Cerebellar nuclear complex (tissue), 1 donor: ENCODE results near the gene ELP4.

Experiments used
- DNase-seq, 2 experiments: peaks; one replicate each; lab custom pipeline; 2025; lab: John Stamatoyannopoulos, UW

The ELP4 gene

DNA sequence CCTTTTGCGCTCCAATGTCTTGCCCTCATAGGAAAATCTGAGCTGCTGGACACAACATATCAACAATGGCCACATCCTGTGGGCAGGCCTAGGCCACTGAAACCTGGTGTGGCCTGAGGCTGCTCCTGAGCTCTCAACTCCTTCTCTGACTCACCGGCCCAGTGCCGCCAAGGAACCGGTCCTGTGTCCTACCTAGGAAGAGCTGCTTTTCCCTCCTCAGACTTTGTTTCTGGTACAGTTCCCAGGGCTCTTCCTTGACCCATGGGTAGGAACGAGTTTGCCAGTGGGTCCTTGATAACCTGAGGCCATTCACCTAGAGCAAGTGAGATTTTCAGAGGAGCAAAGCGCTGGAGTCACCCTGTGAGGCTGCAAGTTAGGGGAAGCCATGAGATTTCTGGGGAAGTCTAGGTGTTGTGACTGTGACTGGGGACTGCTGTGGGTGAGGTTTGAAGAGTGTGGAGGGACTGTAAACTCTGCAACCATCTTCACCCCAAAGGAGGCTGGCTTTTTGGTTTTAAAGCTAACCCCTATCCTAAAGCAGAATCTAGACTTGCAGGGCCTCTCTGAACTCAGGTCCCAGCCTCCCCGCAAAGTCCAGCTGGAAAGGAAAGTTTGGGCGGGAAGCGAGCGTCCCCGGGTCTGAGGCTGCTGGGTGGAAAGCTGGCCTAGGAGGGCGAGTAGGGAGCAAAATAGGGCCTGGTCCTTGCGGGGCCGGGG lies 313.5 kb downstream of the ELP4 start:
- DNase-seq, result no peak

DNA sequence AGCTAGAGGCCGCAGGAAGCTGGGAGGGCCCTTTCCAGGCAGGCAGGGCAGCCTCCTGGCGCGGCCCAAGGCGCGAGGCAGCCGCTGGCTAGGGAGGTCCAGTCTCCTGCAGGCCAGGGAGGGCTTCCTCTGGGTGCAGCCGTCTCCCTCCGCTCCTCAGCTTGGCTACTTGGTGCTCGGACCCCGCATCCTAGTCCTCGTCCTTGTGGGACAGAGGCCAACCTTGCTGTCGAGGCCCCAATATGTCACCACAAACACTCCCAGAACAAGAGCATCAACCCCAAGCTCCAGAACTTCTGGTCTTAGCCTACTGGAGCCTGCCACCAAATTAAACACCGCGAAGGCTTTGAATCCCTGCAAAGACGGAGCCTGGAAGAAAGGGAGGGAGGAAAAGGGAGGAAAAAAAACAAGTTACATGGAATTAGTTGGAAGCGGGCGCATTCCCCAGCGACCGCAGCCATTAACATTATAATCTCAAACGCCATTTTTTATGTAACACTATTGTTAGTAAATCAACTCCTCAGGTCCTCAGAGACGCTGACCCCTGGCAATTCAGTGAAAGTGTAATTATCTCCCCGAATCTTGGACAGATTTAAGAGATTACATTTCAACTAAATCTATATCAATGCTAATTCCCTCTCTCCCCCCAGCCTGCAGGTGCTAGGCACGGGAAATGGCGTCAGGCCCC lies 314.2 kb downstream of the ELP4 start:
- no peak for DNase-seq

DNA sequence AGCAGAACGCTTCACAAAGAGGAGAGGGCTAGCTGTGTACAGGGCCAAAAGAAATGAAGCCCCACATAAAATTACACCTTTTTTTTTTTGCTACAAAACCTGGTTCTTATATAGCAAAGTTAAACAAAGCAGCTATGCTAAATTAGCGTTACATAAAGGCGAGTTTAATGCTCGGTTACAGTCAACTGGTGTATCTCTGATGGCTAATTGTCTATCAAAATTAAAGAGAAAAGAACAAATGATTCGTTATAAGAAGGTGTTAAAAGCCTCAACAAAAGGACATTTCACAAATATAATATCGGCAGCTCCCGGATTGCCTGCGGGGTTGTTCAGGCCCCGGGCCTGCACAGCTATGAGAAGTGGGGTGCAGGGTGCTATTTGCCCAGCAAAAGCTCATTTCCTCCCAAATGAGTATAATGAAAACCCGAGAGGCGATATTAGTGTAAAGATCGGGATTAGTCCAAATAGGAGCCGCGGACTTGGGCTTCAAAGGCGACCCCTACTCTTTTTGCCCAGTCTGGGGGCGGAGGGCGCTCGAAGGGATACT lies 314.8 kb downstream of the ELP4 start:
- no peak for DNase-seq

DNA sequence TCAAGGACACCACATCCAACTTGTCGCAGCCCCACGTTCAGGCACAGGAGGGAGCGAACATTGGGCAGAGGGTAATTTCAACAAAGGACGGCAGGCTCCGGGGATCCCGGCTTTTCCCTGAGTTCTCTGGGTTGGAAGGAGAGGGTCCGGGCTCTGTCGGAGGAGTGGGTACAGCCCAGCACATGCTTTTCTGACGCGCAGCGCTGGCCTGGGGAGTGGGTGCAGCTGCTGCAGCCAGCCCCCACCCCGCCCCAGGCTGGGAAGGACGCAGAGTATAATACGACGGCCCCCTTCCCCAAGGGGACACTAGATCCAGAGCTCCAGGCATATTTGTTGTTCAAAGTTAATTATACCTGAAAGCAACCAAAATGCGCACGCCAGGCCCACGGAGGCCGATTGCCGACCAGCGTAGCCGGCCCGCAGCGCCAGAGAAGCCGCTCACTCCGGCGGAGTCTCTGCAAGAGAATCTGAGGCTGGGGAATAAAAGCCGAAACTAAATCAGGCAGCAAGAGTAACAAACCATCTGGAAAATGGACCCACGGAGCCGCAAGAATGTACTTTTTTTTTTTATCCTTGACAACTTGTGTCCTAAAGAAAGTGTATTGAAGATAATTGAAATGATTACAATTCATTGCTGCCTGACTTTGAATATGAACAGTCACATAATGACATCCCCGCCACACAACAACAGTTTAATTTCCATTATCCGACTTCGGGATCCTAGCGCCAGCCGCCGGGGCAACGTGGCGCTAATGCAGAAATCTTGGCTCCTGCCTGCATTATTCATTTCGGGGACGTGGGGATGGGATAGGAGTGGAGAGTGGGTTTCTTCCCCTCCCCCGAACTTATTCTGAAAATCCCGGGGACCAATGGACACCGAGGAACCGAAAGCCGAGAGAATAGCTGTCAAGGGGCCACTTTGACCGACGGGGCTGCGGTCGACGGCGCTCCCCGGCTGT lies 315.6 kb downstream of the ELP4 start:
- no peak for DNase-seq

DNA sequence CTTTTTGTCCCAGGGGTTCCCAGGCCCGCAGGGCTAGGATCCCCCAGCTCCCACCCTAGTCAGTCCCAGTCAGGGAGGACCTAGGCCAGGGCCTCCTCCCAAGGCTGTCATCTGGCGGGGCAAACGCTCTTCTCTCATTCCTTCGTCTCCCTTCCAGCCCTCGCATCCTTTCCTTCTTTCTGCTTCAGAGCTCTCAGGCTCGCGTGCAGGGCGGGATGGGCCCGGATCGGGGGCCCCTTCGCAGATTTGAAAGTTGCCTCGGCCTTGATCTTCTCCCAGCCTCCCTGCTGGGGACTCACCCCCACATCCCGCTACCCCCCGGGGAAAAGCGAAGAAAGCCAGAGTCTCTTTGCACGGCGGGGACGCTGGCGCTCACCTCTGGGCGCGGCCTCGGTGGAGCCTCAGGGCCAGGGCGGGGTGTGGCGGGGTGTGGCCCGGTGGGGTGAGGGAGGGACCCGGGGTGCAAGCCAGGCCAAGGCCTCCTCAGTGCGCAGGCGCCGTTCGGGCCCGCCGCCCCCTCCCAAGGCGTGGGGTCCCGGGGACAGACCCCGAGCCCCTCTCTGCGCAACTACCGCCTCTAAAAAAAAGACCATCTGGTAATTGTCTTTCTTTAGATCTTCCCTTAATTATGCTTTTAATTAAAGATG lies 316.4 kb downstream of the ELP4 start:
- no peak for DNase-seq

DNA sequence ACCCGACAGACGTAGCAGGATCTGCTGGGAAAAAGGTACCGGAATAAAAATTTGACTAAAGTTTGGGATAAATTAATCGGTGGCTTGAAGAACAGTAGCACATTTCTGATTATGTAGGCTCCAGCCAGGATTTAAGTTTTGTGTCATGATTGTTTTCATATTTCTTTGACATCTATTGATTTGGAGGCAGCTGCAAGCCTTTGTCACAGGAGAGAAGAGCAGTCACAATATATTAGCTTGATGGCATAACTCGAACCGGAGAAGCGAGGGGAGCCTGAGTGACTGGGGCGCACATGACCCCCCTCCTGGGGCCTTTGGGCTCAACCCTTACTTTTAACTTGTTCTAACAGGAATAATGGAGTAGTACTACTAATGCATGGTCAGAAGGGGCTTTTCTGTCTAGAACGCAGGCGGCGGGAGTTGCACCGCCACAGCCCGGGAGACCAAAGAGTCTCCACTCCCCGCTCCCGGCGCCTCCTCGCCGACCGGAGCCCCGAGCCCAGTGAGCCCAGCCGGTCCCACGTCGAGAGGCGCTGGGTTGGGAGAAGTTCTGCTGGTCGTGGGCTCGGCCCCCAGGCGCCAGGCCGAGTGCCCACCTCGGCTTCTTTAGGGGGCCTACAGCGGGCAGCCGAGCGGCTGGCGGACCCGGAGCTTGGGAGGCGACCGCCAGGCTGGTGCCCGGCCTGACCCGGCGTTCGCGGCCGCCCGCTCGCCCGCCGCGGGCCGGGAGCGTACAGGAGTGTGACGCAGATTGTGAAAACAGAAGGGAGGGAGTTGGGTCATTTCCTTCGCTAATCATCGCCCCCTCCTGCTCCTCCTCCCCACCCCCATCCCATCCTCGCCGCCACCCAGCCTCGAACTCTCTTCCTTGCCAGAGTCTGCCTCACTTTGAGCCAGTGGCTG lies 317.2 kb downstream of the ELP4 start:
- no peak for DNase-seq

DNA sequence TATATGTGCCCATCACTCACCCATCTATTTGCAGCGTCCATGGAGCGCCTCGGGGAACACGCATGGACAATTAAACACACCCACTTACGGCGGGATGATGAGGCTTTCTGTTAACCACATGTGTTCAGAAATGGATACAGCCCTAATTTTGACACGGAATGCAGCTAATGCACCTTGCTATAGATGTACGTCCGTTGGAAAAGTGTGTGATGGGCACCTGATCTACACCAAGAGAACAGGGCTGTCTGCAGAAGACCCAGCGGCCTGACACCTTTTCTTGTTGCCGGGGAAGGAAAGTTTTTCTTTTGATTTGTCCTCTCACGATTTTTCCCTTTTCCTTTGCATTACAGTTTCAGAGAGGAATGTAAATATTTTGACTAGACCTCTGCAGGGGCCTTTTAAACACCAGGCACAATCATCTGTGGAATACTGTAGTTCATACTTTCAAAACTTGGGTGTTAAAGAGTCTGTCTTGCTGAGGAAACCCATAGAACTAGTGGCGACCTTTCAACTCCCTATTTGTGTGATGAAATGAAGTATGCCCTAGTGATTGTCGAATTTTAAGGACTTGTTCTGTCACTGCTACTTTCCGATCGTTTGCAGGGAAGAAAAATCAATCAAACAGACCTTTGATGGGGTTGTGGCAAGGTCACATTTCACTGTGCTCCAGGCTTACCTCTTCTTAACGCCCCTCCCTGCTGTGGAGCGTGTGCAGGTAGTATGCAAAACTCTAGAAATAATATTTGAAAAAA lies 318.1 kb downstream of the ELP4 start:
- no peak for DNase-seq

DNA sequence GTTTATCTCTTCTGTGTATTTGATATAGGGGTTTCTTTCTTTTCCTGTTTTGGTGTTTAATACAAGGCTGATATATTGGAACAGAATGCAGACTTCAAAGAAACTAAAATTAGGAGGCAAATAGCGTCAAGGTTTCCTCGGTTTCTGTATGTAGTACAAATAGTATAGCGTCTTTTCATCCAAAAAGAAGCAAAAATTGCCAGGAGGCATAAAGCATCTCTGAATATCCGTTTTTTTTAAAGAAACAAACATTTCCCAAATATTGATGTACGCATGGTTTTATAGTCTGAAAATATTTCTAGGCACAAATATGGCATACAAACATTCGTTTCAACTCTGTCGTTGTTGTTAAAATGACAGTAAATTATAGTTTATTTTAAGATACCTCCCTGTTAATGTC lies 318.6 kb downstream of the ELP4 start:
- no peak for DNase-seq

DNA sequence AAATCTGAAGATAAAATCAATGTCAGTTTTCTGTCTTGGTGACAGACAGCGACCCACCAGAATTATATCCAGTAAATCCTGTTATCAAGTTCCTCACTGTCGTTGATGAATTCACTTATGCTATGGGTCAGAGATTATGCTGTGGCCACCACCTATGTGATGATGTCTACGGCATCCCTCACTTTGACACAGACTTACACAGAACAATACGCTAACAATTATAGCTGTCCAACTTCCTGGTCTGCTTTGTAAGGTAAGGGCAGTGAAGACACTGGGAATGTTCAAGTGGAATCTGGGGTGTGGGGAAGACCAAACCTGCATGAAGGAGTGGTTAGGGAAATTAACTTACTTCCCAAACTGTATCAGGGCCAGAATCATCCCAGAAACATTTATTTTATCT lies 320.8 kb downstream of the ELP4 start:
- no peak for DNase-seq

DNA sequence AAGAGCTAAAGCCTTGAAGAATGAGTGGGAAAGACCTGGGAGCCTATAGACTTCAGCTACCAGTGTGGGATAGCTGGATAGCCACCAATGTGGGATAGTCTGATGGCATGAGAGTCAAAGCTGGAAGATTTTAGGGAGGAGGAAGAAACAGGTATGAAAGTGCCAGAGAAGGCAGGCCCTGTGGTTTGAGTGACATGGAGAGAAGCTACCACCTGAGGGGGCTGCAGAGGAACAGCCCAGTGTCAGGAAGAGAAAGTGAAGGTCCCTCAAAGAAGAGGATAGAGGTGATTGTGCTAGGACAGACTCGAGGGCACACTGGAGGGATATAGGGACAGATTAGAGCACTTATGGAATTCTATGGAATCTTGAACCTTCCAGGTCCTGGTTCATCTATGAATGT lies 324.7 kb downstream of the ELP4 start:
- DNase-seq, result no peak
